Activated naive CD8-positive, alpha-beta T cell treated with anti-CD3 and anti-CD28 coated beads for 36 hours (primary cell): ENCODE measurements around the gene ACOT6. TPM values are rescaled to one million over a fixed set of nuclear protein-coding genes. Genes with fewer than 3 reads are reported as not detected.
"Not testable (repeated sequence)": the region's sequence is repeated elsewhere in the genome, so short reads cannot be mapped to it uniquely, and the experiment has no call there.

Experiments used
- DNase-seq: peaks from one replicate; pipeline ENCODE4 v3.0.0; 2021
- H3K27ac Mint-ChIP-seq: one replicate; pipeline ENCODE4 v1.8.0; 2022; ENCODE audit warnings: mild to moderate bottlenecking, moderate library complexity, mixed read lengths
- H3K27me3 Mint-ChIP-seq: one replicate; pipeline ENCODE4 v1.8.0; 2022; ENCODE audit warnings: mild to moderate bottlenecking, mixed read lengths
- H3K36me3 Mint-ChIP-seq: one replicate; pipeline ENCODE4 v1.8.0; 2021; ENCODE audit warnings: mild to moderate bottlenecking, mixed read lengths
- H3K4me1 Mint-ChIP-seq: one replicate; pipeline ENCODE4 v1.8.0; 2021; ENCODE audit warnings: mixed read lengths
- H3K4me3 Mint-ChIP-seq: one replicate; pipeline ENCODE4 v1.8.0; 2022; ENCODE audit warnings: mild to moderate bottlenecking, moderate library complexity, mixed read lengths
- H3K9me3 Mint-ChIP-seq: one replicate; pipeline ENCODE4 v1.8.0; 2022; ENCODE audit warnings: mixed read lengths
- total RNA-seq, 2 experiments: library from RNA; stranded (reverse); gene quantifications; one replicate each; pipeline ENCODE4 v1.2.3, GENCODE V29; 2021

The ACOT6 gene
- total RNA-seq, 2 experiments from 2014 or later: not detected

DNA sequence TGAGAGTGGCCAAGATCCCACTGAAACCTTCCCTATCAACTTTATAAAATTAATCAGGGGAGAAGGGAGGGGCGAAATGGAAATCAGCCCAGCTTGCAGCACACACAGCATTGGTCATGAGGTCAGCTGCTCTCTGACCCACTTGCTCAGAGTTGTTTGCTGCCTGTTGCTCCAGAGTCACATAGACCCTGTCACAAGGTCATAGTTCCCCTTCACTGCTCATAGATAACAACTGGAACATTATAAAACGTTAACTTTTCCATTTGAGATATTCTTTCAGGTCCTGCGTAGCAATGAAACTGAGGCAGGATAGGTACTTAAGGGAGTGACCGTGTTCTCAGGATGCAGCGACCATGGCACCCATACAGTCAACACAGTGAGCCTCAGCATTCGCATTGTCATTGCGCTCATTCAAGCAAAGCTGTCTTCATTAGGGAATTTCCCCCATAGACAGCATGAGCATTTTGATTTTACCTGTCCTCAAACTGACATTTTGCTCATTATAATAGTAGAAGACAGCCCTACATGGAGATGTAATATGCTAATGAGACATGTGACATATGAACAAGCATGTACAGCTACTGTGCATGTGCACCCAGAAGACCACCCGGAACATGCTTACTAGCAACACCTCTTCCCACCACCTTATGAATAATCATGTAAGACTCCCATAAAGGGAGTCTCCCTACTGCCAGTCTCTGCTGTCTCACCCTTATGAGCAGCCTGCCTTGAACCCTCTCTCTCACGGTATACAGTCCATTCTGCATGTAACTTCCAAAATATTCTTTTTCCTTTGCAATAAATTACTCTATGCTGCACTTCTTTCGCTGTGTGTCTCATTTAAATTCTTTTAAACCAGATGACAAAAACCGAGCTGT, 30.0 kb upstream of the ACOT6 start:
- not testable (repeated sequence) for H3K27ac Mint-ChIP-seq, H3K36me3 Mint-ChIP-seq, H3K4me3 Mint-ChIP-seq, H3K27me3 Mint-ChIP-seq, H3K4me1 Mint-ChIP-seq, H3K9me3 Mint-ChIP-seq, DNase-seq

DNA sequence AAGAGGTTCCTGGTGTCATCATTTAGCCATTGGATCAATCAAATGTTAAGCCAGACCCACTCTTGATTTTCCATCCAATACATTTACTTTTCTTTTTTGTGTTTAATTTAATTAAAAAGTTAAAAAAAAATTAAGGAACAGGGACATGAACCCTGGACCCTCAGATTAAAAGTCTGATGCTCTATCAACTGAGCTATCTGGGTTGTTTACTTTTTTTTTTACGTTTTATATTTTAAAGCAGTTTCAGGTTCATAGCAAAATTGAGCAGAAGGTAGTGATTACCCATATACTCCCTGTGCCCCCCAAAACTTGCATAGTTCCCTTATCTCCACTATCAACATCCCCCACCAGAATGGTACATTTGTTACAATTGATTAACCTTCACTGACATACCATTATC, 23.6 kb upstream of the ACOT6 start:
- no peak overlapping the region for H3K4me3 Mint-ChIP-seq
- H3K36me3 Mint-ChIP-seq: peaks cover 4% of the 10 kb centered on the region
- no peaks in the 10 kb centered on the region for H3K9me3 Mint-ChIP-seq

DNA sequence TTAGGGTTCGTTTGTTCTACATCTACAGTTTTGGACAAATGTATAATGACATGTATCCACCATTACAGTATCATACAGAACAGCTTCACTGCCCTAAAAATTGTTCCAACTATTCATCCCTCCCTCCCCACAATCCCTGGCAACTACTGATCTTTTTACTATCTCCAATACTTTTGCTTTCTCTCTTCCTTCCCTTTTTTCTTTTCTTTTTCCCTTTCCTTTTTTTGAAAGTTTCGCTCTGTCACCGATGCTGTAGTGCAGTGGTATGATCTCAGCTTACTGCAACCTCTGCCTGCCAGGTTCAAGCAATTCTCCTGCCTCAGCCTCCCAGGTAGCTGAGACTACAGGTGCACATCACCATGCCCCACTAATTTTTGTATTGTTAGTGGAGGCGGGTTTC, 23.2 kb upstream of the ACOT6 start:
- no peak for DNase-seq
- no peak overlapping the region for H3K4me3 Mint-ChIP-seq
- peaks cover 10% of the 10 kb centered on the region for H3K4me1 Mint-ChIP-seq
- H3K27me3 Mint-ChIP-seq: no peaks in the 10 kb centered on the region
- no peak overlapping the region for H3K27ac Mint-ChIP-seq
- no peaks in the 10 kb centered on the region for H3K9me3 Mint-ChIP-seq
- H3K36me3 Mint-ChIP-seq: peaks cover 4% of the 10 kb centered on the region

More for the DNA sequence above, 23.6 kb upstream of the ACOT6 start:
- no peak overlapping the region for H3K27ac Mint-ChIP-seq
- no peaks in the 10 kb centered on the region for H3K27me3 Mint-ChIP-seq
- DNase-seq: no peak
- peaks cover 10% of the 10 kb centered on the region for H3K4me1 Mint-ChIP-seq

DNA sequence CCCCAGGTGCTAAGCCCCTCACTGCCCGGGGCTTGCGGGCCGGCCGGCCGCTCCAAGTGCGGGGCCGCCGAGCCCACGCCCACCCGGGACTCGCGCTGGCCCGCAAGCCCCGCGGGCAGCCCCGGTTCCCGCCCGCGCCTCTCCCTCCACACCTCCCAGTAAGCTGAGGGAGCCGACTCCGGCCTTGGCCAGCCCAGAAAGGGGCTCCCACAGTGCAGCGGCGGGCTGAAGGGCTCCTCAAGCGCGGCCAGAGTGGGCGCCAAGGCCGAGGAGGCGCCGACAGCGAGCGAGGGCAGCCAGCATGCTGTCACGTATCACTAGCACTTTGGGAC, 21.7 kb upstream of the ACOT6 start:
- not testable (repeated sequence) for H3K36me3 Mint-ChIP-seq, H3K4me3 Mint-ChIP-seq, H3K27me3 Mint-ChIP-seq, H3K27ac Mint-ChIP-seq, DNase-seq, H3K9me3 Mint-ChIP-seq
- H3K4me1 Mint-ChIP-seq: peaks cover 10% of the 10 kb centered on the region

DNA sequence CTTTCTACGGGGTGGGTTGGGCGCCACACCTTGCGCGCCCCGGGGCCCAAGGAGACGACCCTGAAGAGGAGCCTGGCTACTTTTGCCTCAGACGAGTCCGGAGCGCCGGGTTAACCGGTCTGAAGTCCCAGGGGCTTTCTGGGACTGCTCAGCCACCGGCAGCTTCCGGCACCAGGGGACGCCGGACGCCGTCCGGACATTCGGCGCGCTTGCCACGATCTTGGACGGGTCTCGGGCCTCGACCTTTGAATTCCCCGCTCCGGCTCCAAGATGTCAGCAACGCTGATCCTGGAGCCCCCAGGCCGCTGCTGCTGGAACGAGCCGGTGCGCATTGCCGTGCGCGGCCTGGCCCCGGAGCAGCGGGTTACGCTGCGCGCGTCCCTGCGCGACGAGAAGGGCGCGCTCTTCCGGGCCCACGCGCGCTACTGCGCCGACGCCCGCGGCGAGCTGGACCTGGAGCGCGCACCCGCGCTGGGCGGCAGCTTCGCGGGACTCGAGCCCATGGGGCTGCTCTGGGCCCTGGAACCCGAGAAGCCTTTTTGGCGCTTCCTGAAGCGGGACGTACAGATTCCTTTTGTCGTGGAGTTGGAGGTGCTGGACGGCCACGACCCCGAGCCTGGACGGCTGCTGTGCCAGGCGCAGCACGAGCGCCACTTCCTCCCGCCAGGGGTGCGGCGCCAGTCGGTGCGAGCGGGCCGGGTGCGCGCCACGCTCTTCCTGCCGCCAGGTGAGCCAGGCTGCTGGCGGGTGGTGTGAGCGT, 20.4 kb upstream of the ACOT6 start, which contains the start of gene ACOT4:
TSS of gene ACOT4 (plus strand) at position 184 of the 760 bp plus-strand sequence. CDS start at position 271, 87 bp downstream.
- DNase-seq: peak; percentile 64
- H3K27me3 Mint-ChIP-seq: no peaks in the 10 kb centered on the region
- peak within 1 kb of the TSS; percentile 71 for H3K4me3 Mint-ChIP-seq
- H3K4me1 Mint-ChIP-seq: peaks cover 10% of the 10 kb centered on the region
- H3K9me3 Mint-ChIP-seq: no peaks in the 10 kb centered on the region
- H3K27ac Mint-ChIP-seq: peak within 1 kb of the TSS; percentile 19
- H3K36me3 Mint-ChIP-seq: peaks cover 7% of the 10 kb centered on the region

DNA sequence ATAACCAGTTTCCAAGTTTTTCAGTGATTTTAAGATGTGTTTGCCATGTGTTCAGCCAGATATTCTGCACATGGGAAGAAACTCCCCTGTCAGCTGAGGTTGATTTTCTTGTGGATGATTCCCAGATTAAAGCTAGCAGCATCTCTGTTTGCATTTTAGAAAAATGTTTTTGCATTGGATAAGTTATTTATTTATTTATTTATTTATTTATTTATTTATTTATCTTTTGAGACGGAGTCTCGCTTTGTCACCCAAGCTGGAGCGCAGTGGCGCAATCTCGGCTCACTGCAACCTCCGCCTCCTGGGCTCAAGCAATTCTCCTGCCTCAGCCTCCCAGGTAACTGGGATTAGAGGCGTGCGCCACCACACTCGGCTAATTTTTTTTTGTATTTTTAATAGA, 17.8 kb upstream of the ACOT6 start:
- no peak for DNase-seq
- H3K4me3 Mint-ChIP-seq: no peak overlapping the region
- peaks cover 7% of the 10 kb centered on the region for H3K36me3 Mint-ChIP-seq
- H3K4me1 Mint-ChIP-seq: peaks cover 9% of the 10 kb centered on the region
- H3K9me3 Mint-ChIP-seq: no peaks in the 10 kb centered on the region
- no peaks in the 10 kb centered on the region for H3K27me3 Mint-ChIP-seq
- no peak overlapping the region for H3K27ac Mint-ChIP-seq

DNA sequence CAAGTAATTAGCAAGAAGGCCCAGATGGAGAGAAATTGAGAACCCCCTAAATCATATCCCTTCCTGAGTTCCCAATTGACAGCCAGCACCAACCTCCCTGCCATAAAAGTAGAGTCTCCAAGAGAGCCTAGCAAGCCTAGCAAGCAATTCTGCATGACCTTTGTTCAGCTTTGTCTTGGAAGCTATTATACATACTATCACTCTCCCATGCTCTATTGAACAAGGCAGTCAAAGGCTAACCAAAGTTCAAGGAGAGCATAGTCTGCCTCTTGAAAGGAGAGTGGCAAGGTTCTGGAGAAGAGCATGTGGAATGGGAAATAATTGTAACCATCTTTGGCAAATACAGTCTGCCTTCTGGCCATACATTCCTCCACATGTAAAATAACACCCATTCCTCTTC, 12.8 kb upstream of the ACOT6 start:
- DNase-seq: no peak
- Mint-ChIP-seq H3K4me3 (no peak overlapping the region), H3K4me1 (no peaks in the 10 kb centered on the region), H3K27ac (no peak overlapping the region), H3K27me3 (no peaks in the 10 kb centered on the region), H3K9me3 (no peaks in the 10 kb centered on the region), H3K36me3 (peaks cover 3% of the 10 kb centered on the region)

DNA sequence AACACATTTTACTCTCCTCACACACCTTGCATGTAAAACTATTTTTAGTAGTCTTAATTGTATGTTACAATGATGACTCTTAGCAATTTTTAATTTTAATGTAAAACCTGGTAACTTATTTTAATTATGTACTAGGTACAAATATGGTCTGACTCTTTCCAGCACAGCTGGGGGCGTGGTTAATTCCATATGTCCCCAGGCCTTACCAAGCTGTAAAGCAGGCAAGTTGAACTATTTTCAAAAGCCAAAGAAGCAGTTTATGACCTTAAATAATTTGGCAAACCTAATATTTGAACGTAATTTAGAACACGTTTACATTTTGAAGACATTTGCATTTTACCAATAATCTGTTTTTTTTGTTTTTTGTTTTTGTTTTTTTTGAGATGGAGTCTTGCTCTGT, 9.3 kb upstream of the ACOT6 start:
- Mint-ChIP-seq H3K4me3 (no peak overlapping the region), H3K27ac (no peak overlapping the region), H3K9me3 (no peaks in the 10 kb centered on the region), H3K4me1 (no peaks in the 10 kb centered on the region), H3K36me3 (no peaks in the 10 kb centered on the region), H3K27me3 (no peaks in the 10 kb centered on the region)
- DNase-seq: no peak

DNA sequence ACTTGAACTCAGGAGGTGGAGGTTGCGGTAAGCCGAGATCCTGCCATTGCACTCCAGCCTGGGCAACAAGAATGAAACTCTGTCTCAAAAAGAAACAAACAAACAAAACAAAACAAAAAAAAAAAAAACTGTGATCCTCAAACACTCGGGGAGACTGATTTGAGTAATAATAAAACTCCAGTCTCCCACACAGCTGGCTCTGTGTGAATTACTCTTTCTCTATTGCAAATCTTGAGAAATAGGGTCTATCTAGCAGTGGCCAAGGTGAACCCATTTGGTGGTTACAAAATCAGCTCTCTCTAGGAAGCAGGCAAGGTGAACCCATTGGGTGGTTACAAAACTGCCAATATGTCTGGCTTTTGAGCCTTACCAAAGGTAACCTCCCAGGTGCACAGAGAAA, 6.0 kb upstream of the ACOT6 start:
- no peaks in the 10 kb centered on the region for H3K36me3 Mint-ChIP-seq
- no peaks in the 10 kb centered on the region for H3K27me3 Mint-ChIP-seq
- no peak overlapping the region for H3K4me3 Mint-ChIP-seq
- no peaks in the 10 kb centered on the region for H3K9me3 Mint-ChIP-seq
- DNase-seq: no peak
- no peaks in the 10 kb centered on the region for H3K4me1 Mint-ChIP-seq
- no peak overlapping the region for H3K27ac Mint-ChIP-seq

DNA sequence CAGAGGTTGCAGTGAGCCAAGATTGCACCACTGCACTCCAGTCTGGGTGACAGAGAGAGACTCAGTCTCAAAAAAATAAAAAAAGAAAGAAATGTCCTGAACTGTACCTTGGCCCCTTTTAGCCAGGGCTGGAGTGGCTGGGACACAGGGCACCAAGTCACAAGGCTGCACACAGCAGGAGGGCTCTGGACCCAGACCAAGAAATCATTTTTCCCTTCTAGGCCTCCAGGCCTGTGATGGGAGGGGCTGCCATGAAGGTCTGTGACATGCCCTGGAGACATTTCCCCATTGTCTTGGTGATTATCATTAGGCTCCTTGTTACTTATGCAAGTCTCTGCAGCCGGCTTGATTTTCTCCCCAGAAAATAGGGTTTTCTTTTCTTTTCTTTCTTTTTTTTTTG, 5.1 kb upstream of the ACOT6 start:
- no peak for DNase-seq
- peaks cover 3% of the 10 kb centered on the region for H3K4me1 Mint-ChIP-seq
- no peaks in the 10 kb centered on the region for H3K36me3 Mint-ChIP-seq
- no peaks in the 10 kb centered on the region for H3K27me3 Mint-ChIP-seq
- no peak overlapping the region for H3K27ac Mint-ChIP-seq
- no peaks in the 10 kb centered on the region for H3K9me3 Mint-ChIP-seq
- H3K4me3 Mint-ChIP-seq: no peak overlapping the region

DNA sequence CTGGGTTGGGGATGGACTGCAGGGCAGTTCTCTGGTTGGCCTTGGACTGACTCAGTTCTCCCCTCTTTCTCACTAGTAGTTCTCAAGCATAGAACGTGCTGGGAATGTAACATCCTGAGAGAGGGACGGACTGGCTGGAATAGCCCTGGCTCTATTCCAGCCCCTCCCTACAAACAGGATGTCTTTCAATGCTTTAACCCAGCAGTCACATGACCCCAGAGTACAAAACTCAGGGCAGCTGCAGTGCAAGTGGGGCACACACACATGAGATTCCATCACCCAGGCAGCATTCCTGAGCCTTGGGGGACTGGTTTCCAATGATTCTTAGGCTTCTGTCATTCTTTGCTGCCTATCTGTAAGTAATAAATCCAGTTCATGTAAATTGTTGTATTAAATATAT, 1.6 kb upstream of the ACOT6 start:
- H3K36me3 Mint-ChIP-seq: no peaks in the 10 kb centered on the region
- H3K27me3 Mint-ChIP-seq: no peaks in the 10 kb centered on the region
- no peak overlapping the region for H3K4me3 Mint-ChIP-seq
- no peak overlapping the region for H3K27ac Mint-ChIP-seq
- no peaks in the 10 kb centered on the region for H3K9me3 Mint-ChIP-seq
- peaks cover 6% of the 10 kb centered on the region for H3K4me1 Mint-ChIP-seq
- no peak for DNase-seq

DNA sequence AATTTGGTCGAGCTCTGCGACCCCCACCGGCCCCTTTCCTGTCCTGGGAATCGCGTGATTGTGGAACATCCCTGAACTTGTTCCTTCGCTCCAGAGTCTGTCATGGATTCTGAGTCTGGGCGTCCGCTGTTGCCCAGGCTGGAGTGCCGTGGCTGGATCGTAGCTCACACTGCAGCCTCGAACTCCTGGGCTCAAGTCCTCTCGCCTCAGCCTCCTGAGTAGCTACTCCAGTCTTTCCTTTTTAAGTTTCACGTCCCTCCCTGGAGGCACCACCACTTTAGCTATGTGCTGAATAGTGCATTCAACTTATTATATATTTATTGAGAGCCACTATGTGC, 698 bp downstream of the ACOT6 start:
- no peak overlapping the region for H3K27ac Mint-ChIP-seq

DNA sequence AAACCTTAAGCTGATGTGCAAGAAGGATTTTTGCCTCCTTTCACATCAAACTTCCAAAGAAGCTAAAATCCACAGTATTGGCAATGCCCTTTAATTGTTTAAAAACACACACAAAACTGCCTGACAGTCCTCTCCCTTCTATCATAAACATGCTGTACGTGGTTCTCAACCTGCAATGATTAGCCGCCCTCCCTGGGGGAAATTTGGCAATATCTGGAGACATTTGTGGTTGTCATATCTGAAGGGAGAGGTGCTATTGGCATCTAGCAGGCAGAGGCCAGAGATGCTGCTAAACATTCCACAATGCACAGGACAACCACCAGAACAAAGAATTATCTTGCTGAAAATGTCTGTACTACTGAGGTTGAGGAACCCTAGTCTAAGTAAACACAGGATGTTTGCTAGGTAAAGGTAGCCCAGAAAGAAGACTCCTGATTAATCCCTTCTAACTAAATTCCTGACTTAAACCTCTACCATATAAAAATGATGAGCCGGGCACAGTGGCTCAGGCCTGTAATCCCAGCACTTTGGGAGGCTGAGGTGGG, 1.2 kb downstream of the ACOT6 start:
- peaks cover 6% of the 10 kb centered on the region for H3K4me1 Mint-ChIP-seq
- H3K27ac Mint-ChIP-seq: no peak overlapping the region
- peak overlapping the region; percentile 78 for H3K4me3 Mint-ChIP-seq

More for the DNA sequence above, 698 bp downstream of the ACOT6 start:
- Mint-ChIP-seq H3K27me3 (no peaks in the 10 kb centered on the region), H3K4me3 (peak overlapping the region; percentile 78), H3K4me1 (peaks cover 6% of the 10 kb centered on the region), H3K36me3 (no peaks in the 10 kb centered on the region), H3K9me3 (no peaks in the 10 kb centered on the region)
- DNase-seq: no peak

DNA sequence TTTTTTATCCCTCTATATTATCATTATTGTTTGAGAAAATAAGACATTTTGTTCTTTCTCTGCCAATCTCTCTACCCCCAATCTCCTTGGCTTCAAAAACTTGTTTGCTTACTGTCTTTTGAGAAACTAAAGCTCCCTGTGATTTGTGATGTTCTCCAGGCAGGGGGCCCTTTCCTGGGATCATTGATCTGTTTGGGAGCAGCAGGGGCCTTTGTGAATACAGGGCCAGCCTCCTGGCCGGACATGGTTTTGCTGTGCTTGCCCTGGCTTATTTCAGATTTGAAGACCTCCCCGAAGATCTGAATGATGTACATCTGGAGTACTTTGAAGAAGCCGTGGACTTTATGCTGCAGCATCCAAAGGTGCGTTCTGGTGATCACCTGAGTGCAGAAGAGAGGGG, 4.5 kb downstream of the ACOT6 start:
- DNase-seq: no peak
- Mint-ChIP-seq H3K36me3 (no peaks in the 10 kb centered on the region), H3K27me3 (no peaks in the 10 kb centered on the region), H3K4me1 (peaks cover 6% of the 10 kb centered on the region), H3K4me3 (no peak overlapping the region), H3K9me3 (no peaks in the 10 kb centered on the region), H3K27ac (no peak overlapping the region)

More for the DNA sequence above, 1.2 kb downstream of the ACOT6 start:
- H3K9me3 Mint-ChIP-seq: no peaks in the 10 kb centered on the region
- H3K27me3 Mint-ChIP-seq: no peaks in the 10 kb centered on the region
- no peaks in the 10 kb centered on the region for H3K36me3 Mint-ChIP-seq
- DNase-seq: no peak

DNA sequence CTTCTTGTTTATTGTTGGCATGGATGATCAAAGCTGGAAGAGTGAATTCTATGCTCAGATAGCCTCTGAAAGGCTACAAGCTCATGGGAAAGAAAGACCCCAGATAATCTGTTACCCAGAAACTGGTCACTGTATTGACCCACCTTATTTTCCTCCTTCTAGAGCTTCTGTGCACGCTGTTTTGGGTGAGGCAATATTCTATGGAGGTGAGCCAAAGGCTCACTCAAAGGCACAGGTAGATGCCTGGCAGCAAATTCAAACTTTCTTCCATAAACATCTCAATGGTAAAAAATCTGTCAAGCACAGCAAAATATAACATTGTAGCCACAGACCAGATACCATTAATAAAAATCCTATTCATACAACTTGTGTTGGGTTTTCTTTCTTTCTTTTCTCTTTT, 7.2 kb downstream of the ACOT6 start:
- H3K27ac Mint-ChIP-seq: no peak overlapping the region
- DNase-seq: no peak
- H3K36me3 Mint-ChIP-seq: no peaks in the 10 kb centered on the region
- H3K9me3 Mint-ChIP-seq: no peaks in the 10 kb centered on the region
- no peaks in the 10 kb centered on the region for H3K4me1 Mint-ChIP-seq
- no peak overlapping the region for H3K4me3 Mint-ChIP-seq
- H3K27me3 Mint-ChIP-seq: no peaks in the 10 kb centered on the region
